Keratinocyte (primary cell): ENCODE data around the gene ANKS1B. TPM values are rescaled to one million over a fixed set of nuclear protein-coding genes. Genes with fewer than 3 reads are reported as not detected.

Source experiments
- DNase-seq: peaks from one replicate; pipeline ENCODE4 v3.0.0-alpha.2; 2011; ENCODE audit warnings: low read depth, missing footprints, low spot score
- FAIRE-seq: peaks from 2 replicates; lab custom pipeline; 2011; peaks lifted over from hg19 to GRCh38; lab: Jason Lieb, UNC
- H2AFZ ChIP-seq: 2 replicates; pipeline ENCODE4 v1.6.0; 2012; ENCODE audit warnings: low read length, control low read depth, inconsistent platforms; ENCODE audit not compliant: control insufficient read depth
- H3K27ac ChIP-seq: 2 replicates; pipeline ENCODE4 v1.5.1; 2011; ENCODE audit warnings: low read length; ENCODE audit not compliant: control insufficient read depth, insufficient read depth
- H3K27me3 ChIP-seq: 3 replicates; pipeline ENCODE4 v1.6.0; 2011; ENCODE audit warnings: low read length; ENCODE audit not compliant: control insufficient read depth, insufficient read depth; ENCODE audit errors: extremely low read depth
- H3K36me3 ChIP-seq, 2 experiments: 2 replicates in 1 of 2; 3 replicates in 1 of 2; pipeline ENCODE4 v1.5.1; 2011; ENCODE audit warnings: low read length in 2 of 2, mild to moderate bottlenecking in 1 of 2; ENCODE audit not compliant: control insufficient read depth in 2 of 2, insufficient read depth in 2 of 2; ENCODE audit errors: extremely low read depth in 1 of 2
- H3K4me1 ChIP-seq: 3 replicates; pipeline ENCODE4 v1.5.1; 2011; ENCODE audit warnings: low read length; ENCODE audit not compliant: control insufficient read depth, insufficient read depth; ENCODE audit errors: extremely low read depth
- H3K4me2 ChIP-seq: 3 replicates; pipeline ENCODE4 v1.6.0; 2011; ENCODE audit warnings: low read depth, low read length; ENCODE audit not compliant: control insufficient read depth, insufficient read depth; ENCODE audit errors: extremely low read depth
- H3K4me3 ChIP-seq, 3 experiments: fragments of 200-600 bp in 1 of 3; sonication (generic) in 1 of 3; 2 replicates in 2 of 3; 3 replicates in 1 of 3; pipeline ENCODE4 v1.5.1; 2011 to 2016; ENCODE audit warnings: low read length in 3 of 3, mild to moderate bottlenecking in 3 of 3, control low read depth in 2 of 3, inconsistent platforms in 1 of 3, low read depth in 1 of 3, mixed read lengths in 1 of 3, mixed run types in 1 of 3, moderate library complexity in 1 of 3; ENCODE audit not compliant: control insufficient read depth in 2 of 3, insufficient read depth in 2 of 3; ENCODE audit errors: extremely low read depth in 1 of 3
- H3K79me2 ChIP-seq: 2 replicates; pipeline ENCODE4 v1.6.0; 2012; ENCODE audit warnings: low read length; ENCODE audit not compliant: control insufficient read depth, insufficient read depth
- H3K9ac ChIP-seq: 3 replicates; pipeline ENCODE4 v1.6.0; 2011; ENCODE audit warnings: low read length; ENCODE audit not compliant: control insufficient read depth, insufficient read depth; ENCODE audit errors: extremely low read depth
- H3K9me1 ChIP-seq: 3 replicates; pipeline ENCODE4 v1.6.0; 2011; ENCODE audit warnings: low read length; ENCODE audit not compliant: control insufficient read depth, insufficient read depth; ENCODE audit errors: extremely low read depth
- H3K9me3 ChIP-seq: 2 replicates; pipeline ENCODE4 v1.5.1; 2012; ENCODE audit warnings: low read depth, low read length; ENCODE audit not compliant: control insufficient read depth
- H4K20me1 ChIP-seq: 3 replicates; pipeline ENCODE4 v1.6.0; 2011; ENCODE audit warnings: low read length; ENCODE audit not compliant: control insufficient read depth, insufficient read depth; ENCODE audit errors: extremely low read depth
- EZH2 ChIP-seq: IDR thresholded peaks from one replicate; pipeline ENCODE4 v1.6.1; 2012; ENCODE audit warnings: inconsistent platforms, mild to moderate bottlenecking, low read length, moderate library complexity
- dilution Hi-C: fragments of 300-500 bp; cut with MboI; formaldehyde crosslinking; loops from one replicate; pipeline ENCODE4 v1.7.0; 2020; ENCODE audit warnings: low sequenced_read_pairs; ENCODE audit not compliant: extremely low pct_ligation_motif_present
- polyA plus RNA-seq, 5 experiments: library from polyadenylated mRNA; depleted of rRNA in 3 of 5; stranded (reverse) in 3 of 5; stranded (forward) in 1 of 5; unstranded in 1 of 5; fragments of >200 nt; gene quantifications; 1 replicate in 1 of 5; 2 replicates in 3 of 5; 3 replicates in 1 of 5; pipeline versions ENCODE4 v1.2.1 to v1.2.3, GENCODE V29; 2011 to 2012; ENCODE audit warnings: missing spikeins in 2 of 5, low read depth in 1 of 5, low replicate concordance in 1 of 5
- TF ChIP-seq, protein P1 (sequence below), 3 experiments: IDR thresholded peaks in 1 of 3; conservative IDR thresholded peaks in 1 of 3; optimal IDR thresholded peaks in 1 of 3; 2 replicates in 2 of 3; 3 replicates in 1 of 3; pipeline versions ENCODE3 to v1.5.1; 2011; ENCODE audit warnings: low read length in 3 of 3, mild to moderate bottlenecking in 3 of 3, moderate library complexity in 2 of 3, control low read depth in 1 of 3, inconsistent platforms in 1 of 3; ENCODE audit not compliant: insufficient read depth in 2 of 3; ENCODE audit errors: extremely low read depth in 1 of 3

ANKS1B gene
- polyA plus RNA-seq, 1 donor (not counting 4 experiments of a cell fraction or from before 2014, with no cell fraction given): not detected

DNA sequence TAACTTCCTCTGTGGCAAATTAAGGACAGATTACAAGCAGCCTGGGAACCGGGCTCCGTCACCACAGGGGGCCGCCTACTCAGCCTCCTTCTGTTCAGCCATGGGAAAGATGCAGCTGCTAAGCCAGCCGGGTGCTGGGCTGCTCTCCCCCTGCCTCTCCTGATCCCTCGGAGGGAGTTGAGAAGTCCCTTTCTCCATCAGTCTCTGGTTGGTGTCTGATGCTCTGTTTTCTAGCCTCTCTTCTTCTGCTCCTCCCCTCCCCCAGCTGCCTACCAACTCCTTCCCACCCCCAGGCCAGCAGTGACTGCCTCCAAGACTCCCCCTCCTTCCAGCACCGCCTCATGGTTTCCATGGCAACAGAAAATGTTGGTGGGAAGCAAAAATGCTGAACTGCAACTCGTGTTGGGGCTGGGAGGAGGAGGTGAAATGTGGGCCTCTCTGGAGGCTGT, 853.0 kb downstream of the ANKS1B start:
- H3K27me3 ChIP-seq: no peaks in the 10 kb centered on the region
- no peaks in the 10 kb centered on the region for H3K9me3 ChIP-seq
- no peak overlapping the region for H2AFZ ChIP-seq
- no peak overlapping the region for H3K27ac ChIP-seq
- no peak overlapping the region for H3K4me3 ChIP-seq
- dilution Hi-C loops: no loop called here
- H3K9me1 ChIP-seq: no peaks in the 10 kb centered on the region
- H3K4me1 ChIP-seq: no peaks in the 10 kb centered on the region
- TF ChIP-seq, protein P1, sequence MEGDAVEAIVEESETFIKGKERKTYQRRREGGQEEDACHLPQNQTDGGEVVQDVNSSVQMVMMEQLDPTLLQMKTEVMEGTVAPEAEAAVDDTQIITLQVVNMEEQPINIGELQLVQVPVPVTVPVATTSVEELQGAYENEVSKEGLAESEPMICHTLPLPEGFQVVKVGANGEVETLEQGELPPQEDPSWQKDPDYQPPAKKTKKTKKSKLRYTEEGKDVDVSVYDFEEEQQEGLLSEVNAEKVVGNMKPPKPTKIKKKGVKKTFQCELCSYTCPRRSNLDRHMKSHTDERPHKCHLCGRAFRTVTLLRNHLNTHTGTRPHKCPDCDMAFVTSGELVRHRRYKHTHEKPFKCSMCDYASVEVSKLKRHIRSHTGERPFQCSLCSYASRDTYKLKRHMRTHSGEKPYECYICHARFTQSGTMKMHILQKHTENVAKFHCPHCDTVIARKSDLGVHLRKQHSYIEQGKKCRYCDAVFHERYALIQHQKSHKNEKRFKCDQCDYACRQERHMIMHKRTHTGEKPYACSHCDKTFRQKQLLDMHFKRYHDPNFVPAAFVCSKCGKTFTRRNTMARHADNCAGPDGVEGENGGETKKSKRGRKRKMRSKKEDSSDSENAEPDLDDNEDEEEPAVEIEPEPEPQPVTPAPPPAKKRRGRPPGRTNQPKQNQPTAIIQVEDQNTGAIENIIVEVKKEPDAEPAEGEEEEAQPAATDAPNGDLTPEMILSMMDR (optimal IDR thresholded peaks at IDR 0.05 in 1 of 3, IDR thresholded peaks at IDR 0.05 in 1 of 3, conservative IDR thresholded peaks at IDR 0.05 in 1 of 3; ENCODE audit: extremely low read depth in 1 of 3, insufficient read depth in 2 of 3, low read length in 3 of 3): no peak
- no peak for TF ChIP-seq EZH2
- H3K9ac ChIP-seq: no peak overlapping the region
- H3K4me2 ChIP-seq: no peak overlapping the region
- H3K36me3 ChIP-seq: no peaks in the 10 kb centered on the region
- H3K79me2 ChIP-seq: no peaks in the 10 kb centered on the region
- no peak for FAIRE-seq
- H4K20me1 ChIP-seq: no peaks in the 10 kb centered on the region
- no peak for DNase-seq

GRCh38 chr12:99130808-99131553, 853.8 kb downstream of the ANKS1B start:
- no peaks in the 10 kb centered on the region for H3K9me3 ChIP-seq
- H3K27me3 ChIP-seq: no peaks in the 10 kb centered on the region
- no peak for TF ChIP-seq EZH2
- TF ChIP-seq, protein P1 (optimal IDR thresholded peaks at IDR 0.05 in 1 of 3, IDR thresholded peaks at IDR 0.05 in 1 of 3, conservative IDR thresholded peaks at IDR 0.05 in 1 of 3; ENCODE audit: extremely low read depth in 1 of 3, insufficient read depth in 2 of 3, low read length in 3 of 3): no peak
- no peak overlapping the region for H3K27ac ChIP-seq
- H2AFZ ChIP-seq: no peak overlapping the region
- DNase-seq (no peak), FAIRE-seq (no peak)
- H3K79me2 ChIP-seq: no peaks in the 10 kb centered on the region
- H3K36me3 ChIP-seq: no peaks in the 10 kb centered on the region
- no peak overlapping the region for H3K9ac ChIP-seq
- H4K20me1 ChIP-seq: no peaks in the 10 kb centered on the region
- H3K4me1 ChIP-seq: no peaks in the 10 kb centered on the region
- dilution Hi-C loops: no loop called here
- H3K4me2 ChIP-seq: no peak overlapping the region
- H3K9me1 ChIP-seq: no peaks in the 10 kb centered on the region
- H3K4me3 ChIP-seq: no peak overlapping the region
